H1 (cell line): ENCODE results near the gene WDFY4. TPM values are rescaled to one million over a fixed set of nuclear protein-coding genes. Genes with fewer than 3 reads are reported as not detected.
A peak's percentile ranks its signal among the peaks of the same experiment; 100 is the strongest.

Experiments
- CTCF ChIA-PET: fragments of 300-600 bp; sonication (Branson Sonifier 250); formaldehyde crosslinking; loops from one replicate; lab custom pipeline; 2021; ENCODE audit not compliant: partially characterized antibody; lab: Charles Lee
- POLR2A ChIA-PET: fragments of 300-600 bp; sonication (Branson Sonifier 250); formaldehyde crosslinking; loops from one replicate; lab custom pipeline; 2021; ENCODE audit warnings: inconsistent platforms; ENCODE audit not compliant: partially characterized antibody; lab: Charles Lee
- DNase-seq, 2 experiments: peaks; one replicate each; pipeline versions ENCODE4 v3.0.0 to v3.0.0-alpha.2; 2010 to 2022; ENCODE audit warnings: low spot score in 2 of 2, low read depth in 1 of 2, mixed read lengths in 1 of 2
- FAIRE-seq: peaks from 2 replicates; lab custom pipeline; 2011; peaks lifted over from hg19 to GRCh38; lab: Jason Lieb, UNC
- H2AFZ ChIP-seq: 2 replicates; pipeline ENCODE4 v1.8.1; 2012; ENCODE audit warnings: low read length, inconsistent platforms
- H2AK5ac ChIP-seq: 2 replicates; pipeline ENCODE4 v1.6.1; 2013; ENCODE audit warnings: low read depth, low read length
- H2BK120ac ChIP-seq: replicated peaks from 2 replicates; pipeline ENCODE3; 2013; ENCODE audit warnings: low read depth, low read length, inconsistent platforms
- H2BK12ac ChIP-seq: 2 replicates; pipeline ENCODE4 v1.6.1; 2013; ENCODE audit warnings: low read depth, low read length
- H2BK15ac ChIP-seq: 2 replicates; pipeline ENCODE4 v1.6.1; 2013; ENCODE audit warnings: low read length
- H2BK20ac ChIP-seq: 2 replicates; pipeline ENCODE4 v1.6.1; 2013; ENCODE audit warnings: low read length
- H2BK5ac ChIP-seq: 2 replicates; pipeline ENCODE4 v1.6.1; 2013; ENCODE audit warnings: low read depth, low read length
- H3K14ac ChIP-seq: 2 replicates; pipeline ENCODE4 v1.6.1; 2013; ENCODE audit warnings: inconsistent platforms; ENCODE audit not compliant: insufficient read length
- H3K18ac ChIP-seq: 2 replicates; pipeline ENCODE4 v1.6.1; 2013; ENCODE audit warnings: low read length; ENCODE audit errors: extremely low read depth
- H3K23ac ChIP-seq: 2 replicates; pipeline ENCODE4 v1.6.1; 2013; ENCODE audit warnings: inconsistent platforms; ENCODE audit not compliant: insufficient read length
- H3K23me2 ChIP-seq: 2 replicates; pipeline ENCODE4 v1.6.1; 2013; ENCODE audit warnings: low read depth, low read length
- H3K27ac ChIP-seq: 2 replicates; pipeline ENCODE4 v1.6.1; 2011; ENCODE audit warnings: low read depth, low read length, inconsistent platforms
- H3K27me3 ChIP-seq, 4 experiments: replicated peaks in 1 of 4; 1 replicate in 1 of 4; 2 replicates in 3 of 4; pipeline versions ENCODE4 v1.6.1 to v1.8.1; 2011 to 2013; ENCODE audit warnings: low read length in 3 of 4, mild to moderate bottlenecking in 3 of 4, inconsistent platforms in 2 of 4, mixed read lengths in 2 of 4, moderate library complexity in 1 of 4; ENCODE audit not compliant: control insufficient read depth in 3 of 4, insufficient read depth in 3 of 4; ENCODE audit errors: extremely low read depth in 1 of 4
- H3K36me3 ChIP-seq, 4 experiments: 2 replicates each; pipeline versions ENCODE4 v1.6.1 to v1.8.1; 2011 to 2013; ENCODE audit warnings: mild to moderate bottlenecking in 4 of 4, low read length in 3 of 4, moderate library complexity in 2 of 4, control low read depth in 1 of 4, inconsistent platforms in 1 of 4; ENCODE audit not compliant: insufficient read depth in 4 of 4, control insufficient read depth in 2 of 4
- H3K4ac ChIP-seq: replicated peaks from 2 replicates; pipeline ENCODE3; 2013; ENCODE audit warnings: low read length, low read depth, mixed read lengths, inconsistent platforms; ENCODE audit not compliant: insufficient read length
- H3K4me1 ChIP-seq, 4 experiments: replicated peaks in 1 of 4; 1 replicate in 1 of 4; 2 replicates in 3 of 4; pipeline versions ENCODE4 v1.6.1 to v1.8.1; 2011 to 2013; ENCODE audit warnings: low read length in 3 of 4, inconsistent platforms in 2 of 4, mixed read lengths in 1 of 4; ENCODE audit not compliant: insufficient read depth in 4 of 4, control insufficient read depth in 3 of 4
- H3K4me2 ChIP-seq, 2 experiments: 2 replicates each; pipeline versions ENCODE4 v1.6.1 to v1.8.1; 2011 to 2013; ENCODE audit warnings: low read depth in 2 of 2, low read length in 2 of 2, control low read depth in 1 of 2, inconsistent platforms in 1 of 2, mild to moderate bottlenecking in 1 of 2; ENCODE audit not compliant: insufficient read depth in 1 of 2
- H3K4me3 ChIP-seq, 4 experiments: fragments of 200-600, 300-600 bp in 1 of 4; sonication (generic), shearing (Covaris generic), sonication (Bioruptor Twin) in 1 of 4; 2 replicates each; pipeline versions ENCODE4 v1.5.1 to v1.8.1; 2011 to 2016; ENCODE audit warnings: low read length in 4 of 4, low read depth in 3 of 4, control low read depth in 2 of 4, inconsistent platforms in 2 of 4, mild to moderate bottlenecking in 2 of 4, mixed read lengths in 1 of 4, moderate library complexity in 1 of 4; ENCODE audit not compliant: insufficient read depth in 2 of 4; ENCODE audit errors: extremely low read depth in 1 of 4
- H3K56ac ChIP-seq: replicated peaks from 2 replicates; pipeline ENCODE3; 2013; ENCODE audit warnings: low read depth, mild to moderate bottlenecking, mixed read lengths, low read length, inconsistent platforms; ENCODE audit not compliant: insufficient read length
- H3K79me1 ChIP-seq: 2 replicates; pipeline ENCODE4 v1.6.1; 2013; ENCODE audit warnings: low read depth, low read length, control low read depth
- H3K79me2 ChIP-seq, 2 experiments: 2 replicates each; pipeline versions ENCODE4 v1.6.1 to v1.8.1; 2012 to 2013; ENCODE audit warnings: low read length in 2 of 2, mild to moderate bottlenecking in 2 of 2, inconsistent platforms in 1 of 2; ENCODE audit not compliant: insufficient read depth in 2 of 2, control insufficient read depth in 1 of 2
- H3K9ac ChIP-seq, 4 experiments: replicated peaks in 1 of 4; 1 replicate in 1 of 4; 2 replicates in 3 of 4; pipeline versions ENCODE4 v1.6.1 to v1.8.1; 2011 to 2013; ENCODE audit warnings: low read depth in 3 of 4, low read length in 3 of 4, control low read depth in 2 of 4, mild to moderate bottlenecking in 2 of 4, moderate library complexity in 2 of 4, inconsistent platforms in 1 of 4; ENCODE audit errors: extremely low read depth in 1 of 4
- H3K9me3 ChIP-seq, 2 experiments: 2 replicates each; pipeline versions ENCODE4 v1.6.1 to v1.8.1; 2012 to 2013; ENCODE audit warnings: mild to moderate bottlenecking in 2 of 2, moderate library complexity in 2 of 2, control low read depth in 1 of 2, inconsistent platforms in 1 of 2, low read depth in 1 of 2, low read length in 1 of 2, mixed read lengths in 1 of 2; ENCODE audit not compliant: insufficient read depth in 2 of 2
- H4K20me1 ChIP-seq, 2 experiments: replicated peaks in 1 of 2; 2 replicates each; pipeline versions ENCODE3 to v1.8.1; 2011 to 2013; ENCODE audit warnings: inconsistent platforms in 2 of 2, low read length in 2 of 2, mild to moderate bottlenecking in 1 of 2; ENCODE audit not compliant: insufficient read depth in 2 of 2, control insufficient read depth in 1 of 2
- H4K5ac ChIP-seq: 2 replicates; pipeline ENCODE4 v1.6.1; 2013; ENCODE audit warnings: low read length, low read depth, mixed read lengths, inconsistent platforms; ENCODE audit not compliant: insufficient read length
- H4K8ac ChIP-seq: 2 replicates; pipeline ENCODE4 v1.8.0; 2013; ENCODE audit warnings: mild to moderate bottlenecking, moderate library complexity, low read length, inconsistent platforms; ENCODE audit not compliant: insufficient read depth; ENCODE audit errors: extremely low read depth
- H4K91ac ChIP-seq: replicated peaks from 2 replicates; pipeline ENCODE3; 2013; ENCODE audit warnings: low read length, mixed read lengths, inconsistent platforms; ENCODE audit not compliant: insufficient read length
- ATF2 ChIP-seq: IDR thresholded peaks from 2 replicates; pipeline ENCODE4 v1.6.1; 2012; ENCODE audit warnings: low read length, inconsistent platforms
- CTCF ChIP-seq, 3 experiments: IDR thresholded peaks; 1 replicate in 2 of 3; 2 replicates in 1 of 3; pipeline versions ENCODE4 v1.5.1 to v1.6.1; 2011; ENCODE audit warnings: low read length in 3 of 3, mild to moderate bottlenecking in 3 of 3, inconsistent platforms in 2 of 3, low read depth in 1 of 3, moderate library complexity in 1 of 3; ENCODE audit not compliant: insufficient read depth in 1 of 3; ENCODE audit errors: control extremely low read depth in 1 of 3
- EGR1 ChIP-seq: IDR thresholded peaks from 2 replicates; pipeline ENCODE4 v1.6.1; 2011; ENCODE audit warnings: low read depth, low read length, borderline replicate concordance
- JUND ChIP-seq: IDR thresholded peaks from 2 replicates; pipeline ENCODE4 v1.6.1; 2011; ENCODE audit warnings: mild to moderate bottlenecking, improper control_type of control experiment, low read length
- PHF8 ChIP-seq: fragments of 200-600 bp; sonication (generic); conservative IDR thresholded peaks from 2 replicates; pipeline ENCODE4 v1.7.1; 2012; ENCODE audit warnings: low read depth, mild to moderate bottlenecking, inconsistent platforms, low read length, moderate library complexity
- RAD21 ChIP-seq, 2 experiments: IDR thresholded peaks in 1 of 2; conservative IDR thresholded peaks in 1 of 2; 2 replicates each; pipeline ENCODE4 v1.6.1; 2011; ENCODE audit warnings: low read depth in 2 of 2, low read length in 2 of 2, improper control_type of control experiment in 1 of 2, inconsistent platforms in 1 of 2, mild to moderate bottlenecking in 1 of 2, moderate library complexity in 1 of 2
- SIX5 ChIP-seq: IDR thresholded peaks from 2 replicates; pipeline ENCODE4 v1.6.1; 2011; ENCODE audit warnings: mild to moderate bottlenecking, low read depth, low read length
- SP1 ChIP-seq: IDR thresholded peaks from 2 replicates; pipeline ENCODE4 v1.6.1; 2011; ENCODE audit warnings: low read depth, low read length
- SRF ChIP-seq: IDR thresholded peaks from 2 replicates; pipeline ENCODE4 v1.6.1; 2011; ENCODE audit warnings: mild to moderate bottlenecking, low read depth, low read length, moderate library complexity
- WGBS, 2 experiments: shearing (Covaris generic) in 1 of 2; methylation state at CpG; one replicate each; pipeline versions ENCODE4 v1.1.6 to v1.1.7; 2013 to 2015; ENCODE audit warnings: low lambda C conversion rate in 2 of 2, mixed read lengths in 2 of 2, inconsistent platforms in 1 of 2, low coverage in 1 of 2, missing lambda C conversion rate in 1 of 2; ENCODE audit not compliant: insufficient replicate concordance in 2 of 2, insufficient coverage in 1 of 2, insufficient read length in 1 of 2; ENCODE audit errors: extremely low coverage in 1 of 2, missing lambda C conversion rate in 1 of 2; 5-methylcytosine and 5-hydroxymethylcytosine counted together
- polyA plus RNA-seq, 7 experiments: library from polyadenylated mRNA; depleted of rRNA in 3 of 7; stranded (reverse) in 5 of 7; unstranded in 2 of 7; fragments of >200 nt in 5 of 7; fragments of 200-250 nt in 2 of 7; gene quantifications; 1 replicate in 5 of 7; 2 replicates in 1 of 7; 4 replicates in 1 of 7; pipeline versions ENCODE4 v1.2.1 to v1.2.3, GENCODE V29; 2011 to 2013; ENCODE audit warnings: missing spikeins in 2 of 7, mixed read lengths in 2 of 7
- total RNA-seq: library from RNA; stranded (reverse); fragmentation: NEBNext Ultra II Directional; extraction: Animal tissue kit (Norgen Biotek cat#: 25700); gene quantifications from 2 replicates; pipeline ENCODE4 v1.2.1, GENCODE V29; 2021

Gene WDFY4
- total and polyA plus RNA-seq, 2 of the 8 experiments (the other 6 are each of a cell fraction or from before 2014, with no cell fraction given), result not detected

GRCh38 chr10:48659790-48660189 lies 24.9 kb upstream of the WDFY4 start:
- no peak overlapping the region for H3K56ac ChIP-seq
- no peak overlapping the region for H2BK12ac ChIP-seq
- H3K23ac ChIP-seq, result no peak overlapping the region
- H3K27ac ChIP-seq, result no peak overlapping the region
- H3K14ac ChIP-seq, result no peak overlapping the region
- H4K91ac ChIP-seq, result no peak overlapping the region
- no peak overlapping the region for H3K18ac ChIP-seq
- H3K4me2 ChIP-seq, result no peak overlapping the region
- peak in 1 of 2 experiments; percentile 42; a peak in 3 of 4 replicates for TF ChIP-seq RAD21 (IDR thresholded peaks at IDR 0.05 in 1 of 2, conservative IDR thresholded peaks at IDR 0.05 in 1 of 2; ENCODE audit: low read depth in 2 of 2, low read length in 2 of 2)
- no peak for TF ChIP-seq SP1
- no peak for TF ChIP-seq JUND
- no peak for TF ChIP-seq EGR1
- no peak for TF ChIP-seq SIX5
- TF ChIP-seq ATF2, result no peak
- TF ChIP-seq PHF8, result no peak
- TF ChIP-seq SRF, result no peak
- TF ChIP-seq CTCF (IDR thresholded peaks at IDR 0.05; ENCODE audit: control extremely low read depth in 1 of 3, insufficient read depth in 1 of 3, low read depth in 1 of 3, low read length in 3 of 3), result peak in 2 of 3 experiments; percentile 8 to 23; a peak in 2 of 4 replicates
- H2BK120ac ChIP-seq, result no peak overlapping the region
- no peak for DNase-seq
- H4K5ac ChIP-seq, result no peak overlapping the region
- H2BK20ac ChIP-seq, result no peak overlapping the region
- H2AFZ ChIP-seq, result no peak overlapping the region
- no peak overlapping the region for H3K4ac ChIP-seq
- H3K79me1 ChIP-seq, result no peaks in the 10 kb centered on the region
- no peaks in the 10 kb centered on the region for H3K79me2 ChIP-seq
- no peaks in the 10 kb centered on the region for H3K9me3 ChIP-seq
- H4K20me1 ChIP-seq, result no peaks in the 10 kb centered on the region
- no peak overlapping the region for H3K9ac ChIP-seq
- no peak overlapping the region for H4K8ac ChIP-seq
- no peak for FAIRE-seq
- H3K36me3 ChIP-seq, result no peaks in the 10 kb centered on the region
- no peak overlapping the region for H2AK5ac ChIP-seq
- ChIA-PET POLR2A (no interaction called here), CTCF (interaction anchor here (0.6 to 1.5 kb wide), 4 partner anchors 50 to 291 kb away, joined by 3 to 4 read pairs (median 3); no protein-coding TSS in a partner anchor)
- peaks cover 0 to 12% (median 5%) of the 10 kb centered on the region in 4 experiments; a peak in 5 of 7 replicates for H3K4me1 ChIP-seq
- H3K4me3 ChIP-seq, result no peak overlapping the region
- WGBS, 2 experiments, result 50% methylated on average over 2 of the region's 2 CpGs; no CpG with 5 or more reads in 1 of the 2 experiments
- no peak overlapping the region for H2BK5ac ChIP-seq
- H3K27me3 ChIP-seq, result peaks cover 0 to 18% (median 9%) of the 10 kb centered on the region in 4 experiments; a peak in 5 of 7 replicates
- H2BK15ac ChIP-seq, result no peak overlapping the region
- no peaks in the 10 kb centered on the region; the same call in 1 of the 2 replicates for H3K23me2 ChIP-seq
